Camera-type eye (tissue), 1 donor: ENCODE data around the gene MYLIP. TPM values are rescaled to one million over a fixed set of nuclear protein-coding genes. Genes with fewer than 3 reads are reported as not detected.

Experiments
- total RNA-seq: library from RNA; depleted of rRNA; stranded (reverse); fragments of >200 nt; gene quantifications from one replicate; pipeline ENCODE4 v1.2.3, GENCODE V29; 2014

Gene MYLIP
- 50.9 TPM for total RNA-seq

DNA sequence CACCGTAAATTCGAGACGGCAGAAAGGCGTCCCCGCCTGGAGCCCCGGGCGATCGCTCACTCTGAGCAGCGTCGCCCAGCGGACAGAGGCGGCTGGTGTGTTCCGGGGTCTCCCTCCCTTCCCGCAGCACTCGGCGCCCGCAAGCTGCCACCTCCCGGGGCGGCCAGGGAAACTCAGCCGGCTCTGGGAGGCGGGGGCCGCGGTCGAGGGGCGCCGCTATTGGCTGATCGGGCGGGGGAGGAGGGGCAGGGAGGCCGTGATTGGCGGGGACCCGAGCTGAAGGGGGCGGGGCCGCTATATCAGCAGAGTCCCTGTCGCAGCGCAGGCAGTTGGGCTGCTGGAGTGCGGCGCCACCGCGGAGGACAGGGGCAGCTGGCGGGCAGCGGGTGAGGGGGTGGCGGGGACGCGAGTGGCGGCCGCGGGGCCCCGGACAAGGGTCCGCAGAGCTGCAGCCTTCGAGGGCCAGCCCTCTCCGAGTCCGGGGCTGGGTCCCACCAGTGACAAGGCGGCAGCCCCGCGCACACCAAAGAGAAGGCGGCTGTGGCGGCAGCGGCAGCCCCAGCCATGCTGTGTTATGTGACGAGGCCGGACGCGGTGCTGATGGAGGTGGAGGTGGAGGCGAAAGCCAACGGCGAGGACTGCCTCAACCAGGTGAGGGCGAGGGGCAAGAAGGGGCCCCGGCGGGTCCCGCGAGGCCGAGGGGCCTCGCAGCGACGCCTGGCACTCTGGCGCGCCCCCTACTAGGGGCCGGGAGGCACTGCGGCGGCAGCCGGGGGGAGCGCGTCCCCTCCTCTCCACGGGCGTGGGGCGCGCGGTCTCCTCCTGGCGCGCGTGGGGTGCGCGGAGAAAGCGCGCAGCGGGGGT lies at the start of gene MYLIP:
Gene MYLIP, plus strand, starts transcription at position 328 of the 864 bp plus-strand sequence. Its CDS starts 237 bp downstream, at position 565.

Other genes with a start within 250 kb of the MYLIP start
- gene GMPR, start 109.5 kb downstream of the MYLIP start, total RNA-seq: 13.1 TPM